ENCODE results near the gene GNG13.

Gene GNG13

GRCh38 chr16:787978-788398, 12.5 kb downstream of the GNG13 start, which contains the start of gene RPUSD1:
Gene RPUSD1 (minus strand): TSS chr16:788381. CDS start chr16:787737, 644 bp downstream.
- peak within 1 kb of the TSS; percentile 91 to 94 for H3K4me3 ChIP-seq (replicated peaks in 1 of 2; ENCODE audit: low read depth in 2 of 2, low read length in 2 of 2)
- TF ChIP-seq, protein P1, sequence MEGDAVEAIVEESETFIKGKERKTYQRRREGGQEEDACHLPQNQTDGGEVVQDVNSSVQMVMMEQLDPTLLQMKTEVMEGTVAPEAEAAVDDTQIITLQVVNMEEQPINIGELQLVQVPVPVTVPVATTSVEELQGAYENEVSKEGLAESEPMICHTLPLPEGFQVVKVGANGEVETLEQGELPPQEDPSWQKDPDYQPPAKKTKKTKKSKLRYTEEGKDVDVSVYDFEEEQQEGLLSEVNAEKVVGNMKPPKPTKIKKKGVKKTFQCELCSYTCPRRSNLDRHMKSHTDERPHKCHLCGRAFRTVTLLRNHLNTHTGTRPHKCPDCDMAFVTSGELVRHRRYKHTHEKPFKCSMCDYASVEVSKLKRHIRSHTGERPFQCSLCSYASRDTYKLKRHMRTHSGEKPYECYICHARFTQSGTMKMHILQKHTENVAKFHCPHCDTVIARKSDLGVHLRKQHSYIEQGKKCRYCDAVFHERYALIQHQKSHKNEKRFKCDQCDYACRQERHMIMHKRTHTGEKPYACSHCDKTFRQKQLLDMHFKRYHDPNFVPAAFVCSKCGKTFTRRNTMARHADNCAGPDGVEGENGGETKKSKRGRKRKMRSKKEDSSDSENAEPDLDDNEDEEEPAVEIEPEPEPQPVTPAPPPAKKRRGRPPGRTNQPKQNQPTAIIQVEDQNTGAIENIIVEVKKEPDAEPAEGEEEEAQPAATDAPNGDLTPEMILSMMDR (IDR thresholded peaks at IDR 0.05; ENCODE audit: low read depth, low read length): no peak
- DNase-seq (ENCODE audit: low read depth in 2 of 2): no peak

DNA sequence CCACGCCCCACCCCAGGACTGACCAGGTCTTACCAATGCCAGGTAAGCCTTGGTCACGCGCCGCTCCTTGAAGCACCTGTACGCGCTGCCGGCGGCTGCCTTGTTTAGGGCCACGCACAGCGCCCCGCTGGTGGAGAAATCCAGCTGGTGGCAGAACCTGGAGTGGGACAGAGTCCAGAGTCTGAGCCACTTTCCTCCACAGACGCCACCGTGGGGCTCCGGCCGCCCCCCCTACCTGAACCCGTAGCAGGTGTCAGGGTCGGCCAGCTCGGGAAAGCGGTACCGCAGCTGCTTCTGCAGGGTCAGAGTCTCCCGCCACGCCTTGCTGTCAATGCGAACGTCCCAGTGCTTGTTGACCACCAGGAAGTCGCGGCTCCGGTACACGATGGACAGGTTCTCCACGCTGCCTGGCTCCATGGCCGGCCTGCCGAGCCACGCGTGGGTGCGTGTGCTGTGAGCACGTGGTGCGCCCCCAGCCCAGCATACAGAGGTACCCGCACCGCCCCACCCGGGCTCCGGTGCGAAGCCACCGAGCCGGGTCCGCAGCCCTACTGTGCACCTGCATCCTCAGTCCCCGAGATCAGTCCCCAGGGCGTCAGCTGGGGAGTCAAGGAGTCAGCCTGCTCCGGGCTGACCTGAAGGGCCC, 13.1 kb downstream of the GNG13 start:
- H3K4me3 ChIP-seq (replicated peaks in 1 of 2; ENCODE audit: low read depth in 2 of 2, low read length in 2 of 2): peak overlapping the region; percentile 91 to 94
- TF ChIP-seq, protein P1 (IDR thresholded peaks at IDR 0.05; ENCODE audit: low read depth, low read length): no peak
- no peak for DNase-seq (ENCODE audit: low read depth in 2 of 2)

DNA sequence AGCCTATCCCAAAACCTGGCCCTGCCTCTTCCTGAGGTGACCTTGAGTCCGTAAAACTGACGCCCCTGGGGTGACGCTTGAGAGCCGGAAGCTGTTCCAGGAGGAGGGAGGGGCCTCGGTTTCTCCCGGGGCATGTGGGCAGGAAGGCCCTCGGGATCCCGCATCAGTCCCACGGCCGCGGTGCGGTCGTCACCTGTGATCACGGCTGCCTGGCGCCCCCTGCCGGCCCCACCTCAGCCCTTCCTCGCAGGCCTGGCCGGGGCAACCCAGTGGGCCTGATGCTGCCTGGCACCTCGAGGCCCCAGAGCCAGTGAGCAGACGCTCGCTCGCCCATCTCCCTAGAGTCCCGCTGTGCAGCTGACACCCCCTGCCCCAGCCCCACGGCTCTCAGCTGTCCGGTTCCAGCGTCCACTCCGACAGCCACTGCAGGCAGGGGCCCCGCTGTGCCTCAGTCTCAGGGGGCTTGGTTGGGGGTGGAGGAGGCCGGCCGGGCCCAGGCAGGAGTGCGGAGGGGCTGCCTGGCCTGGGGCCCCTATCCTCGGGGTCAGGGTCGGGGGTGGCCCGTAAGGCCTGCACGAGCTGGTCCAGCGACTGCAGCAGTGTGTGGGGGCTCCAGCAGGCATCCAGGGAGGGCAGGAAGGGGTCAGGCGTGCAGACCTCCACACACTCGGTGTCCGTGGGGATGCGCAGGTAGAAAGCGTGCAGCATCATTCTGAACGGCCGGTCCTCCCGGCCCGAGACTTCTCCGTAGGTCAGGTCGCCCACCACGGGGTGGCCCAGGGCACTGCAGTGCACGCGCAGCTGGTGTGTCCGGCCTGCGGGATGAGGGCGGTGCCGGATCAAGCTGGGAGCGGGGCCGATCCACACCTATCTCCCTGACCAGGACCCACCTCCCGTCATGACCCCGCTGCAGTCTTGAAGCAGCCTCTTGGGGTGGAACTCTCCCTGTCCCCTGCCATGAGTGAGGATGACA, 14.7 kb downstream of the GNG13 start:
- DNase-seq (ENCODE audit: low read depth in 2 of 2): peak; percentile 61
- H3K4me3 ChIP-seq (replicated peaks in 1 of 2; ENCODE audit: low read depth in 2 of 2, low read length in 2 of 2): no peak overlapping the region
- TF ChIP-seq, protein P1 (IDR thresholded peaks at IDR 0.05; ENCODE audit: low read depth, low read length): peak; percentile 73

DNA sequence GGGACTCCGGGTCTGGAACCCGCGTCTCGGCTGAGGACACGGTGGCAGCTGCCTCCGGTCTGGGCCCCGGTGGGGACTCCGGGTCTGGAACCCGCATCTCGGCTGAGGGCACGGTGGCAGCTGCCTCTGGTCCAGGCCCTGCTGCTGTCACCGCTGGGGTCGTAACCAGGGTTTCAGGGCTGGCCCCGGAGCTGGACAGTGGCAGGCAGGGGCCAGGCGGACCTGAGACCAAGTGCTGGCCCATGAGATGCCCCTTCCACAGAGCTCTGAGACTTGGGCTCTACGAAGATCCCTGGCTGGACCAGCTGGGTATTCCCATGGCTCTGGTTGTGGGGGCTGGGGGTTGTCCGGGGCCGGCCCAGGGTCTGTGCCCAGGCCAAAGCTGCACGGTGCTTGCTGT, 16.1 kb downstream of the GNG13 start:
- no peak overlapping the region for H3K4me3 ChIP-seq (replicated peaks in 1 of 2; ENCODE audit: low read depth in 2 of 2, low read length in 2 of 2)
- no peak for DNase-seq (ENCODE audit: low read depth in 2 of 2)
- TF ChIP-seq, protein P1 (IDR thresholded peaks at IDR 0.05; ENCODE audit: low read depth, low read length): no peak

GRCh38 chr16:783404-784161, 17.0 kb downstream of the GNG13 start:
- DNase-seq (ENCODE audit: low read depth in 2 of 2): peak; percentile 26 to 36
- H3K4me3 ChIP-seq (replicated peaks in 1 of 2; ENCODE audit: low read depth in 2 of 2, low read length in 2 of 2): no peak overlapping the region
- TF ChIP-seq, protein P1 (IDR thresholded peaks at IDR 0.05; ENCODE audit: low read depth, low read length): no peak

GRCh38 chr16:782766-783403, 17.6 kb downstream of the GNG13 start:
- no peak overlapping the region for H3K4me3 ChIP-seq (replicated peaks in 1 of 2; ENCODE audit: low read depth in 2 of 2, low read length in 2 of 2)
- no peak for DNase-seq (ENCODE audit: low read depth in 2 of 2)
- TF ChIP-seq, protein P1 (IDR thresholded peaks at IDR 0.05; ENCODE audit: low read depth, low read length): no peak
